Endothelial cell (in vitro differentiated cells): Measurements from ENCODE around the gene CMSS1. TPM values are rescaled to one million over a fixed set of nuclear protein-coding genes. Genes with fewer than 3 reads are reported as not detected.

ENCODE experiments used
- DNase-seq: peaks from one replicate; pipeline ENCODE4 v3.0.0; 2021; ENCODE audit warnings: low spot score
- H3K27ac Mint-ChIP-seq: one replicate; pipeline ENCODE4 v1.8.0; 2021; ENCODE audit warnings: mixed read lengths, inconsistent platforms; ENCODE audit not compliant: unreplicated experiment
- H3K27me3 Mint-ChIP-seq: one replicate; pipeline ENCODE4 v1.8.0; 2021; ENCODE audit warnings: mild to moderate bottlenecking, moderate library complexity, mixed read lengths, inconsistent platforms; ENCODE audit not compliant: unreplicated experiment
- H3K36me3 Mint-ChIP-seq: one replicate; pipeline ENCODE4 v1.8.0; 2021; ENCODE audit warnings: mild to moderate bottlenecking, low read depth, mixed read lengths, inconsistent platforms; ENCODE audit not compliant: unreplicated experiment
- H3K4me1 Mint-ChIP-seq: one replicate; pipeline ENCODE4 v1.8.0; 2021; ENCODE audit warnings: mild to moderate bottlenecking, mixed read lengths, inconsistent platforms; ENCODE audit not compliant: unreplicated experiment
- H3K4me3 Mint-ChIP-seq: one replicate; pipeline ENCODE4 v1.8.0; 2021; ENCODE audit warnings: mild to moderate bottlenecking, mixed read lengths, inconsistent platforms; ENCODE audit not compliant: unreplicated experiment
- H3K9me3 Mint-ChIP-seq: one replicate; pipeline ENCODE4 v1.8.0; 2021; ENCODE audit warnings: mixed read lengths, inconsistent platforms; ENCODE audit not compliant: unreplicated experiment
- CTCF ChIP-seq: fragments of 200-600 bp; sonication (generic); IDR thresholded peaks from one replicate; pipeline ENCODE4 v1.5.0; 2021; ENCODE audit warnings: antibody characterized with exemption; ENCODE audit not compliant: unreplicated experiment
- total RNA-seq: library from RNA; stranded (reverse); fragmentation: NEBNext Ultra II Directional; extraction: Animal tissue kit (Norgen Biotek cat#: 25700); gene quantifications from one replicate; pipeline ENCODE4 v1.2.1, GENCODE V29; 2021; ENCODE audit not compliant: unreplicated experiment

The CMSS1 gene
- total RNA-seq, 1 donor from 2014 or later, result 25.8 TPM

- Mint-ChIP-seq H3K4me1 (no peaks in the 10 kb centered on the region), H3K27ac (no peak overlapping the region), H3K9me3 (peaks cover 5% of the 10 kb centered on the region), H3K36me3 (peaks cover 6% of the 10 kb centered on the region), H3K27me3 (peaks cover 1% of the 10 kb centered on the region), H3K4me3 (no peak overlapping the region)
- no peak for TF ChIP-seq CTCF
- DNase-seq, result no peak
These were observed 342.9 kb downstream of the CMSS1 start for GRCh38 chr3:100160521-100160920.

GRCh38 chr3:100163787-100164186 is 346.1 kb downstream of the CMSS1 start:
- Mint-ChIP-seq H3K27ac (no peak overlapping the region), H3K36me3 (no peaks in the 10 kb centered on the region), H3K4me3 (no peak overlapping the region), H3K9me3 (no peaks in the 10 kb centered on the region), H3K27me3 (no peaks in the 10 kb centered on the region), H3K4me1 (no peaks in the 10 kb centered on the region)
- DNase-seq, result no peak
- no peak for TF ChIP-seq CTCF

GRCh38 chr3:100164743-100165142 is 347.1 kb downstream of the CMSS1 start:
- Mint-ChIP-seq H3K27ac (no peak overlapping the region), H3K4me1 (peaks cover 3% of the 10 kb centered on the region), H3K27me3 (no peaks in the 10 kb centered on the region), H3K9me3 (no peaks in the 10 kb centered on the region), H3K36me3 (no peaks in the 10 kb centered on the region), H3K4me3 (no peak overlapping the region)
- TF ChIP-seq CTCF, result no peak
- no peak for DNase-seq

GRCh38 chr3:100165926-100166550 is 348.4 kb downstream of the CMSS1 start:
- no peak for DNase-seq
- no peak overlapping the region for H3K4me3 Mint-ChIP-seq
- no peak overlapping the region for H3K27ac Mint-ChIP-seq
- peaks cover 5% of the 10 kb centered on the region for H3K4me1 Mint-ChIP-seq
- H3K9me3 Mint-ChIP-seq, result no peaks in the 10 kb centered on the region
- no peaks in the 10 kb centered on the region for H3K27me3 Mint-ChIP-seq
- no peaks in the 10 kb centered on the region for H3K36me3 Mint-ChIP-seq
- TF ChIP-seq CTCF, result no peak

GRCh38 chr3:100169201-100169920 is 351.7 kb downstream of the CMSS1 start:
- H3K4me1 Mint-ChIP-seq, result peaks cover 21% of the 10 kb centered on the region
- TF ChIP-seq CTCF, result no peak
- H3K27me3 Mint-ChIP-seq, result no peaks in the 10 kb centered on the region
- no peaks in the 10 kb centered on the region for H3K36me3 Mint-ChIP-seq
- no peak for DNase-seq
- H3K27ac Mint-ChIP-seq, result no peak overlapping the region
- H3K9me3 Mint-ChIP-seq, result no peaks in the 10 kb centered on the region
- H3K4me3 Mint-ChIP-seq, result no peak overlapping the region
